ENCODE results near the gene PLAAT4.
A peak's percentile ranks its signal among the peaks of the same experiment; 100 is the strongest.

DNA sequence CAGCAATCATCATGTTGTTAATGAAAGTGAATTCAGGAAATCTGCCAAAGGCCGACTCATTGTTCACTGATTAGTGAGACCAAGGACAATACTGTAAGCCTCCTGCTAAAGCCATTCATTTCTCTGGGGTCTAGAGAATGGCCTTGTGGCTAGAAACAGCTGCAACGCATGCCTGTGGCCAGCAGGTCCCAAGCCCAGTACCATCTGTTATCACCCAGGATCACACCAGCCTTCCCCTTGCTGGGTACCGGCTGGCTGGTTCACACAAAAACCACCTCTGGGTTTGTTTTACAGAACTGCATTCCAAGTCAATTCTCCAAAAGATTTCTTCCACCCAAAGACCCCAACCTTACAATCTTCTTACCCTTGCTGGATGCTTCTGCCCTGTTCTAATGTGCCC lies 46.7 kb upstream of the PLAAT4 start:
- TF ChIP-seq, protein P1, sequence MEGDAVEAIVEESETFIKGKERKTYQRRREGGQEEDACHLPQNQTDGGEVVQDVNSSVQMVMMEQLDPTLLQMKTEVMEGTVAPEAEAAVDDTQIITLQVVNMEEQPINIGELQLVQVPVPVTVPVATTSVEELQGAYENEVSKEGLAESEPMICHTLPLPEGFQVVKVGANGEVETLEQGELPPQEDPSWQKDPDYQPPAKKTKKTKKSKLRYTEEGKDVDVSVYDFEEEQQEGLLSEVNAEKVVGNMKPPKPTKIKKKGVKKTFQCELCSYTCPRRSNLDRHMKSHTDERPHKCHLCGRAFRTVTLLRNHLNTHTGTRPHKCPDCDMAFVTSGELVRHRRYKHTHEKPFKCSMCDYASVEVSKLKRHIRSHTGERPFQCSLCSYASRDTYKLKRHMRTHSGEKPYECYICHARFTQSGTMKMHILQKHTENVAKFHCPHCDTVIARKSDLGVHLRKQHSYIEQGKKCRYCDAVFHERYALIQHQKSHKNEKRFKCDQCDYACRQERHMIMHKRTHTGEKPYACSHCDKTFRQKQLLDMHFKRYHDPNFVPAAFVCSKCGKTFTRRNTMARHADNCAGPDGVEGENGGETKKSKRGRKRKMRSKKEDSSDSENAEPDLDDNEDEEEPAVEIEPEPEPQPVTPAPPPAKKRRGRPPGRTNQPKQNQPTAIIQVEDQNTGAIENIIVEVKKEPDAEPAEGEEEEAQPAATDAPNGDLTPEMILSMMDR (conservative IDR thresholded peaks at IDR 0.05; ENCODE audit: low read depth in 2 of 2) = 0 out of 4 replicates have a peak, but pooled peaks of 1 of the 2 experiments have one; percentile 30
- no peak for TF ChIP-seq EZH2phosphoT487 (IDR thresholded peaks at IDR 0.05; ENCODE audit: unreplicated experiment)
- TF ChIP-seq EZH2 (IDR thresholded peaks at IDR 0.05; ENCODE audit: low read depth, unreplicated experiment) = no peak
- TF ChIP-seq, protein P2, sequence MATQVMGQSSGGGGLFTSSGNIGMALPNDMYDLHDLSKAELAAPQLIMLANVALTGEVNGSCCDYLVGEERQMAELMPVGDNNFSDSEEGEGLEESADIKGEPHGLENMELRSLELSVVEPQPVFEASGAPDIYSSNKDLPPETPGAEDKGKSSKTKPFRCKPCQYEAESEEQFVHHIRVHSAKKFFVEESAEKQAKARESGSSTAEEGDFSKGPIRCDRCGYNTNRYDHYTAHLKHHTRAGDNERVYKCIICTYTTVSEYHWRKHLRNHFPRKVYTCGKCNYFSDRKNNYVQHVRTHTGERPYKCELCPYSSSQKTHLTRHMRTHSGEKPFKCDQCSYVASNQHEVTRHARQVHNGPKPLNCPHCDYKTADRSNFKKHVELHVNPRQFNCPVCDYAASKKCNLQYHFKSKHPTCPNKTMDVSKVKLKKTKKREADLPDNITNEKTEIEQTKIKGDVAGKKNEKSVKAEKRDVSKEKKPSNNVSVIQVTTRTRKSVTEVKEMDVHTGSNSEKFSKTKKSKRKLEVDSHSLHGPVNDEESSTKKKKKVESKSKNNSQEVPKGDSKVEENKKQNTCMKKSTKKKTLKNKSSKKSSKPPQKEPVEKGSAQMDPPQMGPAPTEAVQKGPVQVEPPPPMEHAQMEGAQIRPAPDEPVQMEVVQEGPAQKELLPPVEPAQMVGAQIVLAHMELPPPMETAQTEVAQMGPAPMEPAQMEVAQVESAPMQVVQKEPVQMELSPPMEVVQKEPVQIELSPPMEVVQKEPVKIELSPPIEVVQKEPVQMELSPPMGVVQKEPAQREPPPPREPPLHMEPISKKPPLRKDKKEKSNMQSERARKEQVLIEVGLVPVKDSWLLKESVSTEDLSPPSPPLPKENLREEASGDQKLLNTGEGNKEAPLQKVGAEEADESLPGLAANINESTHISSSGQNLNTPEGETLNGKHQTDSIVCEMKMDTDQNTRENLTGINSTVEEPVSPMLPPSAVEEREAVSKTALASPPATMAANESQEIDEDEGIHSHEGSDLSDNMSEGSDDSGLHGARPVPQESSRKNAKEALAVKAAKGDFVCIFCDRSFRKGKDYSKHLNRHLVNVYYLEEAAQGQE (IDR thresholded peaks at IDR 0.05; ENCODE audit: unreplicated experiment) = no peak
- TF ChIP-seq POLR2AphosphoS5 (IDR thresholded peaks at IDR 0.05; ENCODE audit: low read depth) = no peak
- TF ChIP-seq, protein P3, sequence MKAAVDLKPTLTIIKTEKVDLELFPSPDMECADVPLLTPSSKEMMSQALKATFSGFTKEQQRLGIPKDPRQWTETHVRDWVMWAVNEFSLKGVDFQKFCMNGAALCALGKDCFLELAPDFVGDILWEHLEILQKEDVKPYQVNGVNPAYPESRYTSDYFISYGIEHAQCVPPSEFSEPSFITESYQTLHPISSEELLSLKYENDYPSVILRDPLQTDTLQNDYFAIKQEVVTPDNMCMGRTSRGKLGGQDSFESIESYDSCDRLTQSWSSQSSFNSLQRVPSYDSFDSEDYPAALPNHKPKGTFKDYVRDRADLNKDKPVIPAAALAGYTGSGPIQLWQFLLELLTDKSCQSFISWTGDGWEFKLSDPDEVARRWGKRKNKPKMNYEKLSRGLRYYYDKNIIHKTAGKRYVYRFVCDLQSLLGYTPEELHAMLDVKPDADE (IDR thresholded peaks at IDR 0.05) = no peak
- no peak for TF ChIP-seq CREB1 (CRISPR knock-in tag; IDR thresholded peaks at IDR 0.05; ENCODE audit: low read depth)
- TF ChIP-seq STAT1 (IDR thresholded peaks at IDR 0.05; ENCODE audit: unreplicated experiment) = no peak
- TF ChIP-seq JUNB (IDR thresholded peaks at IDR 0.05; ENCODE audit: unreplicated experiment) = no peak
